GM23338 (cell line): ENCODE measurements around the gene PAX2.

Experiments
- CREB1 ChIP-seq: fragments of 250-450 bp; sonication (Bioruptor Pico); IDR thresholded peaks from 2 replicates; pipeline ENCODE4 v1.5.0; 2020; ENCODE audit warnings: low read depth, mild to moderate bottlenecking, moderate library complexity
- EZH2 ChIP-seq: fragments of 200-600 bp; sonication (generic); IDR thresholded peaks from one replicate; pipeline ENCODE4 v1.8.0; 2017; ENCODE audit warnings: antibody characterized with exemption, mild to moderate bottlenecking, low read depth; ENCODE audit not compliant: unreplicated experiment
- EZH2phosphoT487 ChIP-seq: fragments of 200-600 bp; sonication (generic); IDR thresholded peaks from one replicate; pipeline ENCODE4 v1.8.1; 2018; ENCODE audit warnings: antibody characterized with exemption; ENCODE audit not compliant: unreplicated experiment
- POLR2AphosphoS5 ChIP-seq: IDR thresholded peaks from 2 replicates; pipeline ENCODE4 v1.6.1; 2016; ENCODE audit warnings: antibody characterized with exemption, low read depth
- REST ChIP-seq: IDR thresholded peaks from one replicate; pipeline ENCODE4 v1.6.1; 2018; ENCODE audit warnings: antibody characterized with exemption; ENCODE audit not compliant: unreplicated experiment
- TF ChIP-seq, protein P1 (sequence below), 2 experiments: fragments of 200-600 bp in 1 of 2; sonication (generic) in 1 of 2; conservative IDR thresholded peaks; 2 replicates each; pipeline versions ENCODE4 v1.5.1 to v1.6.1; 2016 to 2017; ENCODE audit warnings: antibody characterized with exemption in 2 of 2, low read depth in 2 of 2, mild to moderate bottlenecking in 2 of 2, moderate library complexity in 1 of 2

DNA sequence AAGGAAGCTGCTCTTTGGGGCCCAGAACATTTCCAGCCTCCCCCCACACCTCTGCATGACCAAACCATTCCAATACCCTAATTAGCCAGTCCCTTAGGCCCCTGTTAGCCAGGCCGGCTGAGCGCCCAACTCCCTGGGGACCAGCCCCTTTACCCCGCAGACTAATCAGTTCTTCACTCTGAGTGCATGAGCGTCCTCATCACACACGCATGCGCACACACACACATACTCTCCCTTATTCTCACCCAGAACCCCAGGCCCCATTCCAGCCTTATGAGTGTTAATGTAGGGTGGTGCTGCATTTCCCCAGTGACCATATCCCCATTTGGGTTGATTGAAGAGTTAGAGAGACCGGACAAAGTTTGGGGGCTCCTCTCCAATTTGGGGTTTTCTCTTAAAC, 90.4 kb downstream of the PAX2 start:
- TF ChIP-seq, protein P1, sequence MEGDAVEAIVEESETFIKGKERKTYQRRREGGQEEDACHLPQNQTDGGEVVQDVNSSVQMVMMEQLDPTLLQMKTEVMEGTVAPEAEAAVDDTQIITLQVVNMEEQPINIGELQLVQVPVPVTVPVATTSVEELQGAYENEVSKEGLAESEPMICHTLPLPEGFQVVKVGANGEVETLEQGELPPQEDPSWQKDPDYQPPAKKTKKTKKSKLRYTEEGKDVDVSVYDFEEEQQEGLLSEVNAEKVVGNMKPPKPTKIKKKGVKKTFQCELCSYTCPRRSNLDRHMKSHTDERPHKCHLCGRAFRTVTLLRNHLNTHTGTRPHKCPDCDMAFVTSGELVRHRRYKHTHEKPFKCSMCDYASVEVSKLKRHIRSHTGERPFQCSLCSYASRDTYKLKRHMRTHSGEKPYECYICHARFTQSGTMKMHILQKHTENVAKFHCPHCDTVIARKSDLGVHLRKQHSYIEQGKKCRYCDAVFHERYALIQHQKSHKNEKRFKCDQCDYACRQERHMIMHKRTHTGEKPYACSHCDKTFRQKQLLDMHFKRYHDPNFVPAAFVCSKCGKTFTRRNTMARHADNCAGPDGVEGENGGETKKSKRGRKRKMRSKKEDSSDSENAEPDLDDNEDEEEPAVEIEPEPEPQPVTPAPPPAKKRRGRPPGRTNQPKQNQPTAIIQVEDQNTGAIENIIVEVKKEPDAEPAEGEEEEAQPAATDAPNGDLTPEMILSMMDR (conservative IDR thresholded peaks at IDR 0.05; ENCODE audit: low read depth in 2 of 2): no peak
- TF ChIP-seq POLR2AphosphoS5 (no peak), REST (no peak), EZH2phosphoT487 (no peak), EZH2 (no peak), CREB1 (CRISPR knock-in tag) (no peak)
